SK-N-SH (cell line): Measurements from ENCODE around the gene SLC1A7. TPM values are rescaled to one million over a fixed set of nuclear protein-coding genes. Genes with fewer than 3 reads are reported as not detected.

Source experiments
- CTCF ChIA-PET: fragments of 300-600, 350-600 bp; formaldehyde crosslinking; extraction: SDS; loops from one replicate; lab custom pipeline; 2021; lab: Yijun Ruan, JAX
- POLR2A ChIA-PET: fragments of 350-600 bp; sonication (Branson Sonifier 250); formaldehyde crosslinking; extraction: SDS; loops from one replicate; lab custom pipeline; 2020; ENCODE audit warnings: antibody characterized with exemption, inconsistent platforms; lab: Yijun Ruan, JAX
- DNase-seq: peaks from one replicate; pipeline ENCODE4 v3.0.0; 2012
- H2AFZ ChIP-seq: fragments of 200-600 bp; sonication (generic); 2 replicates; pipeline ENCODE4 v1.8.1; 2016; ENCODE audit warnings: antibody characterized with exemption, mild to moderate bottlenecking, low read depth
- H3F3A ChIP-seq: fragments of 200-600 bp; sonication (generic); replicated peaks from 2 replicates; pipeline ENCODE3; 2016; ENCODE audit warnings: antibody characterized with exemption, mild to moderate bottlenecking; ENCODE audit not compliant: insufficient read depth
- H3K27ac ChIP-seq, 2 experiments: fragments of 200-500 bp in 1 of 2; fragments of 200-600 bp in 1 of 2; sonication (Bioruptor generic) in 1 of 2; sonication (generic), shearing (Covaris generic) in 1 of 2; 2 replicates each; pipeline versions ENCODE4 v1.5.1 to v1.6.1; 2014 to 2016; ENCODE audit warnings: low read depth in 2 of 2, inconsistent platforms in 1 of 2, low read length in 1 of 2, mild to moderate bottlenecking in 1 of 2, mixed read lengths in 1 of 2
- H3K27me3 ChIP-seq: fragments of 200-600 bp; sonication (generic), shearing (Covaris generic); 2 replicates; pipeline ENCODE4 v1.6.1; 2016; ENCODE audit warnings: mixed run types; ENCODE audit not compliant: insufficient read depth
- H3K36me3 ChIP-seq, 2 experiments: fragments of 200-500 bp in 1 of 2; fragments of 200-600 bp in 1 of 2; sonication (Bioruptor generic) in 1 of 2; sonication (generic) in 1 of 2; replicated peaks in 1 of 2; 2 replicates each; pipeline versions ENCODE3 to v1.5.1; 2014 to 2016; ENCODE audit warnings: low read length in 1 of 2, mild to moderate bottlenecking in 1 of 2; ENCODE audit not compliant: insufficient read depth in 2 of 2, control insufficient read depth in 1 of 2
- H3K4me1 ChIP-seq, 2 experiments: fragments of 200-500 bp in 1 of 2; fragments of 200-600 bp in 1 of 2; sonication (Bioruptor generic) in 1 of 2; sonication (generic), shearing (Covaris generic) in 1 of 2; 2 replicates each; pipeline versions ENCODE4 v1.5.1 to v1.6.1; 2014 to 2016; ENCODE audit warnings: low read depth in 1 of 2, low read length in 1 of 2, mixed run types in 1 of 2; ENCODE audit not compliant: insufficient read depth in 2 of 2, control insufficient read depth in 1 of 2
- H3K4me2 ChIP-seq: fragments of 200-600 bp; sonication (generic), shearing (Covaris generic); 2 replicates; pipeline ENCODE4 v1.6.1; 2017; ENCODE audit warnings: mixed run types
- H3K4me3 ChIP-seq, 2 experiments: fragments of 200-500 bp in 1 of 2; fragments of 200-600 bp in 1 of 2; sonication (Bioruptor generic) in 1 of 2; sonication (generic), shearing (Covaris generic) in 1 of 2; 2 replicates each; pipeline versions ENCODE4 v1.5.1 to v1.8.1; 2014 to 2016; ENCODE audit warnings: low read depth in 2 of 2, inconsistent platforms in 1 of 2, low read length in 1 of 2, mild to moderate bottlenecking in 1 of 2, mixed read lengths in 1 of 2, moderate library complexity in 1 of 2
- H3K79me2 ChIP-seq: fragments of 200-600 bp; sonication (generic); 2 replicates; pipeline ENCODE4 v1.8.1; 2017; ENCODE audit warnings: mild to moderate bottlenecking; ENCODE audit not compliant: insufficient read depth
- H3K9ac ChIP-seq: fragments of 200-600 bp; sonication (generic); 2 replicates; pipeline ENCODE4 v1.6.1; 2017; ENCODE audit warnings: mixed run types
- H3K9me2 ChIP-seq: fragments of 200-600 bp; sonication (generic); 2 replicates; pipeline ENCODE4 v1.6.1; 2017; ENCODE audit warnings: mixed run types
- H3K9me3 ChIP-seq: fragments of 200-600 bp; sonication (generic); 2 replicates; pipeline ENCODE4 v1.6.1; 2017; ENCODE audit warnings: mixed run types, mild to moderate bottlenecking, moderate library complexity
- H4K20me1 ChIP-seq: fragments of 200-600 bp; sonication (generic); 2 replicates; pipeline ENCODE4 v1.6.1; 2017; ENCODE audit warnings: mild to moderate bottlenecking, mixed run types; ENCODE audit not compliant: insufficient read depth
- ELF1 ChIP-seq: IDR thresholded peaks from 2 replicates; pipeline ENCODE4 v1.4.0; 2012
- FOXM1 ChIP-seq: IDR thresholded peaks from 2 replicates; pipeline ENCODE4 v1.4.0; 2012; ENCODE audit warnings: low read depth, mild to moderate bottlenecking
- JUND ChIP-seq: IDR thresholded peaks from 2 replicates; pipeline ENCODE4 v1.4.0; 2012
- MXI1 ChIP-seq: IDR thresholded peaks from 2 replicates; pipeline ENCODE4 v1.6.1; 2012; ENCODE audit warnings: mild to moderate bottlenecking, low read depth, low read length, improper control_type of control experiment
- NRF1 ChIP-seq: IDR thresholded peaks from 2 replicates; pipeline ENCODE4 v1.6.1; 2012; ENCODE audit warnings: low read depth, mild to moderate bottlenecking, low read length
- POLR2AphosphoS5 ChIP-seq: IDR thresholded peaks from 2 replicates; pipeline ENCODE4 v1.6.1; 2012; ENCODE audit warnings: low read depth, low read length
- RAD21 ChIP-seq: IDR thresholded peaks from 2 replicates; pipeline ENCODE4 v1.6.1; 2012; ENCODE audit warnings: mild to moderate bottlenecking, low read length
- RFX5 ChIP-seq: IDR thresholded peaks from 2 replicates; pipeline ENCODE4 v1.6.1; 2012; ENCODE audit warnings: mild to moderate bottlenecking, improper control_type of control experiment, low read length
- RXRA ChIP-seq: IDR thresholded peaks from 2 replicates; pipeline ENCODE4 v1.4.0; 2012; ENCODE audit warnings: low read depth, mild to moderate bottlenecking, borderline replicate concordance
- SIN3A ChIP-seq: IDR thresholded peaks from 2 replicates; pipeline ENCODE4 v1.6.1; 2012; ENCODE audit warnings: low read depth, mild to moderate bottlenecking, low read length, moderate library complexity, borderline replicate concordance
- SMC3 ChIP-seq: IDR thresholded peaks from 2 replicates; pipeline ENCODE4 v1.6.1; 2012; ENCODE audit warnings: low read depth, low read length, improper control_type of control experiment
- TAF1 ChIP-seq: IDR thresholded peaks from 2 replicates; pipeline ENCODE4 v1.6.1; 2012; ENCODE audit warnings: low read depth, mild to moderate bottlenecking, low read length, moderate library complexity, borderline replicate concordance
- YY1 ChIP-seq: IDR thresholded peaks from 2 replicates; pipeline ENCODE4 v1.4.0; 2012; ENCODE audit warnings: low read depth, mild to moderate bottlenecking
- WGBS: methylation state at CpG from one replicate; pipeline ENCODE4 v1.1.6; 2017; ENCODE audit warnings: low lambda C conversion rate; 5-methylcytosine and 5-hydroxymethylcytosine counted together
- polyA plus RNA-seq, 3 experiments: library from polyadenylated mRNA; depleted of rRNA; stranded (reverse); fragments of >200 nt; gene quantifications; 2 replicates each; pipeline ENCODE4 v1.2.3, GENCODE V29; 2012
- TF ChIP-seq, protein P1 (sequence below): fragments of 150-350 bp; IDR thresholded peaks from 2 replicates; pipeline ENCODE4 v1.6.1; 2017; ENCODE audit warnings: antibody characterized with exemption, low read length, low read depth, borderline replicate concordance

Gene SLC1A7
- polyA plus RNA-seq, 1 of the 3 experiments (the other 2 are of a cell fraction) = not detected

- H4K20me1 ChIP-seq = no peaks in the 10 kb centered on the region
- H3F3A ChIP-seq = no peaks in the 10 kb centered on the region
- no peaks in the 10 kb centered on the region for H3K9me3 ChIP-seq
- 90% methylated on average over 12 of the region's 13 CpGs for WGBS
- no peak overlapping the region for H3K27ac ChIP-seq
- peaks cover 0 to 31% of the 10 kb centered on the region in 2 experiments; a peak in 1 of 4 replicates for H3K4me1 ChIP-seq
- no peak overlapping the region for H2AFZ ChIP-seq
- H3K9ac ChIP-seq = no peak overlapping the region
- CTCF ChIA-PET = interaction anchor here (1.2 to 1.4 kb wide), 2 partner anchors 12 to 98 kb away, joined by 3 to 4 read pairs; no protein-coding TSS in a partner anchor
- no peaks in the 10 kb centered on the region for H3K36me3 ChIP-seq
- H3K9me2 ChIP-seq = no peaks in the 10 kb centered on the region
- H3K79me2 ChIP-seq = no peaks in the 10 kb centered on the region
- TF ChIP-seq FOXM1 (no peak), POLR2AphosphoS5 (no peak), RAD21 (no peak), SIN3A (no peak), ELF1 (no peak), RXRA (no peak), JUND (no peak), TAF1 (no peak), RFX5 (no peak), YY1 (no peak), MXI1 (no peak), SMC3 (no peak)
- TF ChIP-seq, protein P1, sequence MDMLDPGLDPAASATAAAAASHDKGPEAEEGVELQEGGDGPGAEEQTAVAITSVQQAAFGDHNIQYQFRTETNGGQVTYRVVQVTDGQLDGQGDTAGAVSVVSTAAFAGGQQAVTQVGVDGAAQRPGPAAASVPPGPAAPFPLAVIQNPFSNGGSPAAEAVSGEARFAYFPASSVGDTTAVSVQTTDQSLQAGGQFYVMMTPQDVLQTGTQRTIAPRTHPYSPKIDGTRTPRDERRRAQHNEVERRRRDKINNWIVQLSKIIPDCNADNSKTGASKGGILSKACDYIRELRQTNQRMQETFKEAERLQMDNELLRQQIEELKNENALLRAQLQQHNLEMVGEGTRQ = no peak
- no peak for DNase-seq
- H3K4me2 ChIP-seq = no peak overlapping the region
- POLR2A ChIA-PET = no interaction called here
- H3K4me3 ChIP-seq = no peak overlapping the region
- H3K27me3 ChIP-seq = no peaks in the 10 kb centered on the region
Measured at GRCh38 chr1:53082826-53083455, 59.5 kb downstream of the SLC1A7 start.

DNA sequence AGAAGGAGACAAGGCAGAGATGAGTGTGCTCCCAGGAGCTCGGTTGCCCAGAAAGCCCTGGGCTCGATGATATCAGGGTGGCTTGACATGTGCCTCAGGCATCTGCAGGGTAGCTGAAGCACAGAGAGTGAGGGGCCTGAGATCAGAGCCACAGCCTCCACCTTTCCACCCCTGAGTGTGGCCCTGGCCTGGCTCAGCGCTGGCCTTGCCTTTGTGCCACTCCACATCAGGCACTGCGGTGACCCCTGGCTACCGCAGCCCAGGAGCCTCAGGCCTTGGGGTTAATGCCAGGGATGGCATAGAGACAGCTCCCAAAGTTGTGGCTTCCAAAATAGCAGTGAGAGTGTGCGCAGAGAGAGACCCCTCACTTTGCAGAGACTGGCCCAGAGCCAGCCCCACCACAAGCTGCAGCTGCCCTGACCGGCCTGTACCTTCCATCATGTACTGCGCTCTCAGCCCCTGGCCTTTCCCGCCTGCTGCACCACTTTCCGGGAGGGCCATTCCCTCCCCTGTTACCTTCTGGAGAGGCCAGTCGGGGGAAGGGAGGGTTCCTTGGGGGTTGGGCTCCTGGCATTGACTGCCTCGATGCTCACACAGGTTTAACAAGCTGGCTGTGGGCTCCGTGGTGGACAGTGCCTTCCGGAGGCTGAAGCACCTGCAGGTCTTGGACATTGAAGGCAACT, 60.9 kb downstream of the SLC1A7 start:
- no peak overlapping the region for H3K4me2 ChIP-seq
- H3K36me3 ChIP-seq = no peaks in the 10 kb centered on the region
- CTCF ChIA-PET = interaction anchor here (1.0 kb wide), 1 partner anchor 25 kb away, joined by 3 read pairs; no protein-coding TSS in a partner anchor
- H2AFZ ChIP-seq = no peak overlapping the region
- H3K27ac ChIP-seq = no peak overlapping the region
- H3K9me3 ChIP-seq = no peaks in the 10 kb centered on the region
- H3K4me3 ChIP-seq = no peak overlapping the region
- no peak overlapping the region for H3K9ac ChIP-seq
- no peaks in the 10 kb centered on the region for H3K79me2 ChIP-seq
- H3K9me2 ChIP-seq = no peaks in the 10 kb centered on the region
- no peaks in the 10 kb centered on the region for H3F3A ChIP-seq
- H3K27me3 ChIP-seq = no peaks in the 10 kb centered on the region
- TF ChIP-seq NRF1 (no peak), RAD21 (no peak)
- DNase-seq = no peak
- POLR2A ChIA-PET = no interaction called here
- H4K20me1 ChIP-seq = no peaks in the 10 kb centered on the region
- WGBS = 81% methylated on average over 5 of the region's 14 CpGs
- H3K4me1 ChIP-seq = peaks cover 0 to 21% of the 10 kb centered on the region in 2 experiments; a peak in 1 of 4 replicates
